Stimulated activated CD4-positive, alpha-beta T cell treated with anti-CD3 and anti-CD28 coated beads, TNF-alpha, amount 100 ng/mL, for 24 hours (primary cell): Measurements from ENCODE around the gene PDK3.

ENCODE experiments used
- DNase-seq, 3 experiments: peaks; one replicate each; pipeline ENCODE4 v3.0.0-alpha.2; 2020; ENCODE audit warnings: low read depth in 3 of 3

PDK3 gene

GRCh38 chrX:24553011-24553410, 87.9 kb downstream of the PDK3 start:
- DNase-seq, result no peak

- no peak for DNase-seq
Measured at GRCh38 chrX:24561121-24561520, 96.0 kb downstream of the PDK3 start.

- no peak for DNase-seq
Measured at GRCh38 chrX:24563291-24564010, 98.4 kb downstream of the PDK3 start.

- DNase-seq, result no peak
Measured at GRCh38 chrX:24566240-24566639, 101.2 kb downstream of the PDK3 start.

GRCh38 chrX:24567169-24567568, 102.1 kb downstream of the PDK3 start:
- DNase-seq, result no peak

GRCh38 chrX:24574743-24575142, 109.7 kb downstream of the PDK3 start:
- DNase-seq, result no peak

GRCh38 chrX:24575496-24575895, 110.4 kb downstream of the PDK3 start:
- no peak for DNase-seq

- no peak for DNase-seq
Measured at GRCh38 chrX:24577091-24577490, 112.0 kb downstream of the PDK3 start.
